Measurements from ENCODE around the gene TWNK.

- TF ChIP-seq POLR2A (IDR thresholded peaks at IDR 0.05) (no peak), CTCF (IDR thresholded peaks at IDR 0.05) (peak in 1 of 7 experiments; percentile 14), POLR2AphosphoS5 (IDR thresholded peaks at IDR 0.05) (peak; percentile 22 to 83 (median 59))
Observed at GRCh38 chr10:100986952-100987684, at the start of gene TWNK, which contains the start of gene MRPL43.

Measured in stomach (tissue), 4 donors.